LNCaP clone FGC (cell line): ENCODE measurements around the gene LRCH3.
"Not testable (repeated sequence)": the region's sequence is repeated elsewhere in the genome, so short reads cannot be mapped to it uniquely, and the experiment has no call there.

Experiments
- DNase-seq: peaks from one replicate; pipeline ENCODE4 v3.0.0-alpha.2; 2011; ENCODE audit warnings: low read depth
- H3K4me3 ChIP-seq: 2 replicates; pipeline ENCODE4 v1.5.1; 2011; ENCODE audit warnings: mild to moderate bottlenecking, low read depth, low read length, control low read depth
- TF ChIP-seq, protein P1 (sequence below): IDR thresholded peaks from 2 replicates; pipeline ENCODE4 v1.5.1; 2012; ENCODE audit warnings: mild to moderate bottlenecking; ENCODE audit not compliant: control insufficient read depth, insufficient read depth; ENCODE audit errors: extremely low read depth

The LRCH3 gene

DNA sequence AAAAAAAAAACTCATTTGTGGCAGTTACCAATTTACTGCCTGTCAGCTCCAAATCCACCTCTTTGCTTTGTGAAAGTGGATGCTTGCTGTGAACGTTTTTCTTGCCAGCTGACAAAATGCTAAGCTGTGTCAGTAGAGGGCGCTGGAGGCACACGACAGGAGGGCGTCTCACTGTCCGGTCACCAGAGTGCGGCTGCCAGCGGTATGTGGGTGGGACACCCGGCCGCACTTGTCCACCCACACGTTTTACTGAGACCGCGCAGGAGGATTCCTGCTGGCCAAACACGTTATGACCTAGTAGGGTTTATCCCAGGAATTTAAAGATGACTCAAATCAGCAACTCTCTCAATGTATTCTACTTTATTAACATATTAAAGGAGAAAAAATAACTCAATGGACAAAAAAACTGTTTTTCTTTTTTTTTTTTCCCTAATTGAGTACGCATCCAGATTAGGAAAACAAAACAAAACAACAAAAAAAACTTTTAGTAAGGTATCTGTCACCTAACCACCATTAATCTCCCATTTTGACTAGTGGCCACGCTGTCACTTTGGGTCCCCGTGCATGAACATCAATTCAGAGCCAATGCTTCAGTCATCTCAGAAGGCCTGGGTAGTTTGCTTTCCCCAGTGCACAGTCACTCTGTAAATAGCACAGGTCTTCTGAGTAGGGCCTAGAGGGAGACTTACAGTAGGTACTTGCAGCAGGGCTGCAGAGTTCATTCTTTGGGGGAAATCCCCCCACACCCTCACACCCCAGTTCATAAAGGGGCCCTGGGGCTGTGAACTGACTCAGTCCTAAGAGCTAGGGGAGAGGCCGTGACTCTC is 115.2 kb downstream of the LRCH3 start:
- peak; percentile 54 for DNase-seq
- TF ChIP-seq, protein P1, sequence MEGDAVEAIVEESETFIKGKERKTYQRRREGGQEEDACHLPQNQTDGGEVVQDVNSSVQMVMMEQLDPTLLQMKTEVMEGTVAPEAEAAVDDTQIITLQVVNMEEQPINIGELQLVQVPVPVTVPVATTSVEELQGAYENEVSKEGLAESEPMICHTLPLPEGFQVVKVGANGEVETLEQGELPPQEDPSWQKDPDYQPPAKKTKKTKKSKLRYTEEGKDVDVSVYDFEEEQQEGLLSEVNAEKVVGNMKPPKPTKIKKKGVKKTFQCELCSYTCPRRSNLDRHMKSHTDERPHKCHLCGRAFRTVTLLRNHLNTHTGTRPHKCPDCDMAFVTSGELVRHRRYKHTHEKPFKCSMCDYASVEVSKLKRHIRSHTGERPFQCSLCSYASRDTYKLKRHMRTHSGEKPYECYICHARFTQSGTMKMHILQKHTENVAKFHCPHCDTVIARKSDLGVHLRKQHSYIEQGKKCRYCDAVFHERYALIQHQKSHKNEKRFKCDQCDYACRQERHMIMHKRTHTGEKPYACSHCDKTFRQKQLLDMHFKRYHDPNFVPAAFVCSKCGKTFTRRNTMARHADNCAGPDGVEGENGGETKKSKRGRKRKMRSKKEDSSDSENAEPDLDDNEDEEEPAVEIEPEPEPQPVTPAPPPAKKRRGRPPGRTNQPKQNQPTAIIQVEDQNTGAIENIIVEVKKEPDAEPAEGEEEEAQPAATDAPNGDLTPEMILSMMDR: peak; percentile 96
- no peak overlapping the region for H3K4me3 ChIP-seq

DNA sequence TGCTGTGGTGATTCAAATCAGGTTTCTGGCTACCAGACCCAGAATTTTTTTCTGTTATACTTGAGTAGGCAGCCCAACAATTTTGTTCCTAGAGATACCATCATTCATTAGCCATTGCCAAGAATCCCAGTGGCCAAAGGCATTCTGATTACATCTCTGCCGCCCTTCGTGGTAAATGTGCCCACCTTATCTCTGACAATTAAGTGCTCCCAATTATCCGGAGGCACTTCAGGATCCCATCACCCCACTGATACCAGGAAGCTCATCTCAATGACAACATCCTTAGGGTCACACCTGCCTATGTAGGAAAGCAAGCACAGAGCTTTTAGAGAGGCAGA is 115.8 kb downstream of the LRCH3 start:
- H3K4me3 ChIP-seq: no peak overlapping the region
- no peak for DNase-seq
- TF ChIP-seq, protein P1: no peak

DNA sequence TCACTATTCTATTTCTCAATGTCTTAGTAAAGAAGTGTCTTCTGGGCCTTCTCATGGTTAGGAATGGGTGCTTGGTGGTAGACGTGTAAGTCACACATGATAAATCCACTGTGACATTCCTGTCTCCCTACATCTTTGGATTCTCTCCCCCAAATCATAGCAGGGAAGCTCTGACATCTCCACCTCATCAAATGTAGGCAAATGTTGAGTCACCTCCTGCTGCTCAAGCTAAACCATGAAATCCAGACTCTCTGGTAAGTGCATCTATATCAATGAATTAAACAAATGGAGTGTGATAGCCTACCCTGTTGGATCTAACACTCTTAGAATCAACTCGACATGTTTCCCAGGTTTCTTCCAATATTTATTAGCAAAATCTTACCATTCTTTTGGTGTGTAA is 116.1 kb downstream of the LRCH3 start:
- TF ChIP-seq, protein P1: no peak
- H3K4me3 ChIP-seq: no peak overlapping the region
- no peak for DNase-seq

DNA sequence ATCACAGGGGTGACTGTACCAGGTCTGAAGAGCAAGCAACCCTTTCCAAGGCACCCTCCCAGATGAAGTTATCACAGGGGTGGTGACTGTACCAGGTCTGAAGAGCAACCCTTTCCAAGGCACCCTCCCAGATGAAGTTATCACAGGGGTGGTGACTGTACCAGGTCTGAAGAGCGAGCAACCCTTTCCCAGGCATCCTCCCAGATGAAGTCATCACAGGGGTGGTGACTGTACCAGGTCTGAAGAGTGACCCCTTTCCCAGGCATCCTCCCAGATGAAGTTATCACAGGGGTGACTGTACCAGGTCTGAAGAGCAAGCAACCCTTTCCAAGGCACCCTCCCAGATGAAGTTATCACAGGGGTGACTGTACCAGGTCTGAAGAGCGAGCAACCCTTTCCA is 117.5 kb downstream of the LRCH3 start:
- DNase-seq, H3K4me3 ChIP-seq: not testable (repeated sequence)

DNA sequence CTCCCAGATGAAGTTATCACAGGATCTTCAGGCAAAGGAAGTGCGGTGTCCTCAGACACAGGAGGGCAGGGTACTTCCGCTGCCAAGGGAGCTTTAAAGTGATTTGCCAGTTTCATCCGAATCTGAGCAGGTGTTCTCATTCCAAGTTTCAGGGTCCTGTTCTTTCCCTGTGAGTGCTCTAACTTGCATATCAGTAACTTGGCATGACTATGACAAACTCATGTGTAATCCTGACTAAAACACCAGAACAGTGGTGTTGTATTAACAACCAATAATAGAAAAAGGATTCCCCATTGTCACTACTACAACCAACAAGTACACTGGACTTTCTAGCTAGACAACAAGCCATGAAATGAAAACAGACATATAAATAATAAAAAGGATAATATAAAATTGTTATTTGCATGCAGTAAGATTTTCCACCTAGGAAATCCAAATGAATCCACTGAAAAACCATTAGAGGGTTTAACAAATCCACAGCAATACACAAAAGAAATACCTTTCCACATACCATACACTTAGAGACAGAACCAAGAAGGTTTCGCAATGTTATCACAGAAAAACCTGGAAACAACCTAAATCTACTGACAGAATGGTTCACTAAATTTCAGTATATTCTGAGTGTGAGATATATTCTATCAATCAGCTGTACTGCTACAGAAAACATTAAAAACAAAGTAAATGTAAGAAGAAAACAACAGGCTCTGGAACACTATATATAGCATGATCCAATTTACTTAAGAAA is 118.1 kb downstream of the LRCH3 start:
- H3K4me3 ChIP-seq: no peak overlapping the region
- no peak for DNase-seq
- TF ChIP-seq, protein P1: no peak

DNA sequence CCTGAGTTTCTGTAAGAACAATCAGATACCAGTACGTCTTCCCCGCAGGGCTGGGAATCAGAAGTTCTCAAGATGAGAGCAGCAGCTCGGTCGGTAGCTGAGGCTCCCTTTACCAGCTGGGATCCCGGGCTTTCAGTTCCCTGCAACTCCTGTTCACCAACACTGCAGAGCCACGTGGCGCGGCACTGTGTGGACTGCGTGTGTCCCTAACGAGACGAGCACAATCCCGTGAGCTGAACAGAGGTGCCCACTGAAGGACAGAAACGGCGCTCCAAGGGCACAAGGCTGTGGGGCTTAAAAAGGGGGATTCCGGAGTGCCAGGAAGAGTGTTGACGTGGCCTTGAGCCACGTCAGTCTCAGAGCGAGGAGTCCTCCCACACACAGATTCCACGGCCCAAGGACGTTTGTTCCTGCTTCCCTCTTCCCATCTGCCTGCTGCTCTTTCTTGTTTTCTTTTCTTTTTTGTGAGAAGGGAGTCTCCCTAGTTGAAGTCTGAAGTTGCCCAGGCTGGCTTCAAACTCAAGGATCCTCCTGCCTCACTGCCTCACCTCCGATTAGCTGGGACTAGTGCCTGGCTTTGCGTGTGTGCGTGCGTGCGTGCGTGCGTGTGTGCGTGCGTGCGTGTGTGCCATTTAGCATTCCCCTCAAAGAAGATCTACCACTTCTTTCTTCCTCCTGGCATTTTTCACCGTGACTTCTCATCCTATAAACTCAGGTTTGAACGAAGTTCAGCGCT is 121.9 kb downstream of the LRCH3 start:
- TF ChIP-seq, protein P1: no peak

More for the DNA sequence above, 121.9 kb downstream of the LRCH3 start:
- no peak overlapping the region for H3K4me3 ChIP-seq
- DNase-seq: no peak
